GM12891 (cell line): ENCODE results near the gene PAPOLG.

Source experiments
- POLR2A ChIP-seq: IDR thresholded peaks from 2 replicates; pipeline ENCODE4 v1.6.1; 2011; ENCODE audit warnings: low read depth, low read length, control low read depth
- POLR2AphosphoS5 ChIP-seq: IDR thresholded peaks from 2 replicates; pipeline ENCODE4 v1.6.1; 2011; ENCODE audit warnings: low read depth, low read length, control low read depth
- POU2F2 ChIP-seq: IDR thresholded peaks from 2 replicates; pipeline ENCODE4 v1.6.1; 2011; ENCODE audit warnings: low read depth, mild to moderate bottlenecking, control low read depth, low read length, moderate library complexity
- SPI1 ChIP-seq: IDR thresholded peaks from 2 replicates; pipeline ENCODE4 v1.6.1; 2011; ENCODE audit warnings: low read depth, low read length, control low read depth
- TAF1 ChIP-seq: IDR thresholded peaks from 2 replicates; pipeline ENCODE4 v1.6.1; 2011; ENCODE audit warnings: low read depth, low read length, control low read depth

DNA sequence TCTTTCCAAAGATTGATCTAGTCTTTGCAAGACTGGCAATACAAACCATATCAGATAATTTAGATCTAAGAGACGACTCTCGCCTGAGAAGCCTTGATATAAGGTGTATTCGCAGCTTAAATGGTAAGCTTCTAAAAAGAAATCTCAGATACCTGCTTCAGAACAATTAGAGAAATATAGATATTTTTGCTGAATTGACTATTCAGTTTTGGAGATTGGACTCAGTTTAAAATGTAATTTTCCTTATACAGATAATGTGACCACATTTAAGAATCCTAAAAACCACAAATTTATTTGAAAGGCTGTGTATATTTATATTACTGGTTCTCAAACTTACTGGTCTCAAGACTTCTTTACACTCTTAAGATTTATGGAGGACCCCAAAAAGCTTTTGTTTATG, 15.4 kb downstream of the PAPOLG start:
- no peak for TF ChIP-seq POLR2A
- TF ChIP-seq POLR2AphosphoS5 = no peak
- TF ChIP-seq TAF1 = no peak
- TF ChIP-seq POU2F2 = no peak
- no peak for TF ChIP-seq SPI1
